ENCODE measurements around the gene HAUS8. TPM values are rescaled to one million over a fixed set of nuclear protein-coding genes. Genes with fewer than 3 reads are reported as not detected.
A peak's percentile ranks its signal among the peaks of the same experiment; 100 is the strongest.
"Not testable (repeated sequence)": the region's sequence is repeated elsewhere in the genome, so short reads cannot be mapped to it uniquely, and the experiment has no call there.

HAUS8 gene
- total and polyA plus RNA-seq, 7 experiments from 2014 or later: 9.4 to 31.5 (median 19.0) TPM

DNA sequence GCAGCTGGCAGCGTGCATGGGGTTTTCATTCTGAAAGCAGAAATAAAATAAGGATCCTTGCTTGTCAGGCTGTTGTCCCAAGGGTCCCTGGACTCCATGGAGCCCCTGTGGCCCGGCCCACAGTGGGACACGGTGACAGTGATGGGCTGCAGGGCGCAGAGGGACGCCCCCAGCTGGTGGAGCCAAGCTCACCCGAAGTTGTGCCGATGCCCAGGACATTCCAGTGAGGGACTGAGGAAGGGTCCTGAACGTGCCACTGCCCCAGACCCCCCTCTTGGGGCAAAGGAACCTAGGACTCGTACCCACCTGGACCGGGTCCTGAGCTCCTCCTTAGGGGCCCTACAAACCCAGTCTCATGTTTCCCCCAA, 35.3 kb upstream of the HAUS8 start:
- Mint-ChIP-seq H3K4me3 (peak overlapping the region in 3 of 10 donors; percentile 17 to 63 (median 30)), H3K4me1 (peaks cover 22 to 50% (median 34%) of the 10 kb centered on the region in 7 donors), H3K27me3 (no peaks in the 10 kb centered on the region), H3K27ac (peak overlapping the region; percentile 42 to 83 (median 74)), H3K9me3 (no peaks in the 10 kb centered on the region), H3K36me3 (peaks cover 0 to 41% (median 9%) of the 10 kb centered on the region in 5 donors)
- Histone ChIP-seq H3K27ac (ENCODE audit: low read depth, low read length) (no peak overlapping the region), H3K9me3 (ENCODE audit: control insufficient read depth in 2 of 3, low read length in 3 of 3) (no peaks in the 10 kb centered on the region), H3K4me1 (ENCODE audit: control insufficient read depth in 2 of 2, insufficient read depth in 2 of 2, low read length in 2 of 2) (peaks cover 0 to 8% of the 10 kb centered on the region in 2 donors), H3K36me3 (ENCODE audit: control insufficient read depth in 2 of 3, insufficient read depth in 3 of 3, low read length in 3 of 3) (peaks cover 3 to 59% (median 5%) of the 10 kb centered on the region in 3 experiments), H3K4me3 (ENCODE audit: low read length) (no peak overlapping the region), H3K27me3 (ENCODE audit: control insufficient read depth in 2 of 2, insufficient read depth in 2 of 2, low read length in 2 of 2) (no peaks in the 10 kb centered on the region)
- POLR2A ChIA-PET: interaction anchor here (0.6 to 2.2 kb wide), 2 partner anchors 15 to 35 kb away, joined by 3 to 11 read pairs; no protein-coding TSS in a partner anchor
- DNase-seq: no peak
- CTCF ChIA-PET: interaction anchor here (0.5 kb wide), 1 partner anchor 45 kb away, joined by 3 read pairs; no protein-coding TSS in a partner anchor
- intact Hi-C loops (cut with micrococcal nuclease): no loop called here
- no peak for ATAC-seq

DNA sequence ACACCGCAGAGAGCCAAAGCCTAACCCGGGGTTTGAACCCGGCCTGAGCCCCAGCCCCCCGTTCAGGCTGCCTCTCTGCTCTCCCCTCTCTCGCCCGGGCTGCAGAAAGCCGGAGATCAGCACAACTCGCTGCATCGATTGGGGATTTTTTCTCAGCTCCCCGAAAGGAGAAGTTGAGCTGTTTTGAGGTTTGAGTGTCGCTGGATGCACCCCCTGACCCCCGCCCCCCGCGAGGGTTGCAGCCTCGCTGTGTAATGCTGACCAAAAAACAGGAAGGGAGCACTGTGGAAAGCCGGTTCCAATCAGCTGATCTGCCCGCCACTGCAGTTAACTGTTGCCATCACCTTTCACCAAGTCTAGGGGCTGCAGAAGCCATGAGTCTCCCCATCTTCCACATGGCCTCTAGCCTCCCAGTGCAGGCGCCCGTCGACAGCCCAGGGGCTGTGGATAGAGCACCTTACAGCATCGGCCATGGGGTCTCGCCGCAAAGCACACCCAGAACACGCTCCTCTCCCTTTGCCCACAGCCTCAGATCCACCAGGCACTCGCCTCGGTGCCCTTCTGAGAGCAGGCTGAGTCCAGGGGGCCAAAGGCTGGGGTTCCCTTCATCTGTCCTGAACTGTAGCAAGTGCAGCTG, 34.8 kb upstream of the HAUS8 start:
- Histone ChIP-seq H3K4me3 (ENCODE audit: low read length) (no peak overlapping the region), H3K9me3 (ENCODE audit: control insufficient read depth in 2 of 3, low read length in 3 of 3) (no peaks in the 10 kb centered on the region), H3K27me3 (ENCODE audit: control insufficient read depth in 2 of 2, insufficient read depth in 2 of 2, low read length in 2 of 2) (no peaks in the 10 kb centered on the region), H3K4me1 (ENCODE audit: control insufficient read depth in 2 of 2, insufficient read depth in 2 of 2, low read length in 2 of 2) (peaks cover 0 to 8% of the 10 kb centered on the region in 2 donors), H3K36me3 (ENCODE audit: control insufficient read depth in 2 of 3, insufficient read depth in 3 of 3, low read length in 3 of 3) (peaks cover 3 to 63% (median 5%) of the 10 kb centered on the region in 3 experiments), H3K27ac (ENCODE audit: low read depth, low read length) (peak overlapping the region; percentile 35)
- CTCF ChIA-PET: interaction anchor here (0.5 kb wide), 1 partner anchor 45 kb away, joined by 3 read pairs; no protein-coding TSS in a partner anchor
- DNase-seq (peak in 1 of 9 donors; percentile 37), ATAC-seq (peak; percentile 68)
- POLR2A ChIA-PET: interaction anchor here (0.6 to 2.2 kb wide), 2 partner anchors 15 to 34 kb away, joined by 3 to 11 read pairs; no protein-coding TSS in a partner anchor
- intact Hi-C loops (cut with micrococcal nuclease): loop anchor here in 1 of 2 donors (2.0 kb wide), 1 partner anchor 15 kb away; no protein-coding TSS in a partner anchor
- H3K4me3 Mint-ChIP-seq: peak overlapping the region in 6 of 10 donors; percentile 23 to 63 (median 30)
- peaks cover 0 to 36% (median 8%) of the 10 kb centered on the region in 5 donors for H3K36me3 Mint-ChIP-seq
- H3K27ac Mint-ChIP-seq: peak overlapping the region; percentile 49 to 83 (median 77)
- H3K9me3 Mint-ChIP-seq: no peaks in the 10 kb centered on the region
- no peaks in the 10 kb centered on the region for H3K27me3 Mint-ChIP-seq
- peaks cover 21 to 50% (median 34%) of the 10 kb centered on the region in 7 donors for H3K4me1 Mint-ChIP-seq

DNA sequence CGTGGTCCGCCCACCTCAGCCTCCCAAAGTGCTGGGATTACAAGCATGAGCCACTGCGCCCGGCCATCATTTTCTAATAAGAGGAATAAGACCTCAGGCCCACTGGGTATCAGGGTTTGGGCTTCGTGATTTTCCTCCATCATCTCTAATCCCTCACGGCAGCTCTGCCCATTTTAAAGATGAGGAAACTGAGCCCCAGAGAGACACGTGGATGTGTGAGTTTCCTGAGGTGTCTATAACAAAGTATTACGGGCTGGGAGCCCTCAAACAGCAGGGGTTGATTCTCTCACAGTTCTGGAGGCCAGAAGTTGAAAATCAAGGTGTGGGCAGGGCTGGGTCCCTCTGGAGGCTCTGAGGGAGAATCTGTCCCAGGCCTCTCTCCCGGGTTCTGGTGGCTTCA, 34.0 kb upstream of the HAUS8 start:
- H3K27me3 ChIP-seq (ENCODE audit: control insufficient read depth in 2 of 2, insufficient read depth in 2 of 2, low read length in 2 of 2): no peaks in the 10 kb centered on the region
- no peak for DNase-seq
- H3K9me3 ChIP-seq (ENCODE audit: control insufficient read depth in 2 of 3, low read length in 3 of 3): no peaks in the 10 kb centered on the region
- peak overlapping the region in 2 of 10 donors; percentile 30 to 45 for H3K4me3 Mint-ChIP-seq
- no peaks in the 10 kb centered on the region for H3K27me3 Mint-ChIP-seq
- H3K4me3 ChIP-seq (ENCODE audit: low read length): no peak overlapping the region
- ChIA-PET POLR2A (interaction anchor here (2.2 kb wide), 1 partner anchor 16 kb away, joined by 11 read pairs; no protein-coding TSS in a partner anchor), CTCF (interaction anchor here (0.6 kb wide), 1 partner anchor 745 kb away, joined by 3 read pairs; no protein-coding TSS in a partner anchor)
- peaks cover 0 to 31% (median 9%) of the 10 kb centered on the region in 5 donors for H3K36me3 Mint-ChIP-seq
- no peak for ATAC-seq
- H3K4me1 ChIP-seq (ENCODE audit: control insufficient read depth in 2 of 2, insufficient read depth in 2 of 2, low read length in 2 of 2): peaks cover 0 to 8% of the 10 kb centered on the region in 2 donors
- H3K27ac Mint-ChIP-seq: peak overlapping the region in 8 of 9 donors; percentile 18 to 81 (median 74)
- H3K9me3 Mint-ChIP-seq: no peaks in the 10 kb centered on the region
- no peak overlapping the region for H3K27ac ChIP-seq (ENCODE audit: low read depth, low read length)
- intact Hi-C loops (cut with micrococcal nuclease): loop anchor here in 1 of 2 donors (2.0 kb wide), 1 partner anchor 16 kb away; no protein-coding TSS in a partner anchor
- peaks cover 21 to 54% (median 31%) of the 10 kb centered on the region in 7 donors for H3K4me1 Mint-ChIP-seq
- H3K36me3 ChIP-seq (ENCODE audit: control insufficient read depth in 2 of 3, insufficient read depth in 3 of 3, low read length in 3 of 3): peaks cover 4 to 67% (median 5%) of the 10 kb centered on the region in 3 experiments

DNA sequence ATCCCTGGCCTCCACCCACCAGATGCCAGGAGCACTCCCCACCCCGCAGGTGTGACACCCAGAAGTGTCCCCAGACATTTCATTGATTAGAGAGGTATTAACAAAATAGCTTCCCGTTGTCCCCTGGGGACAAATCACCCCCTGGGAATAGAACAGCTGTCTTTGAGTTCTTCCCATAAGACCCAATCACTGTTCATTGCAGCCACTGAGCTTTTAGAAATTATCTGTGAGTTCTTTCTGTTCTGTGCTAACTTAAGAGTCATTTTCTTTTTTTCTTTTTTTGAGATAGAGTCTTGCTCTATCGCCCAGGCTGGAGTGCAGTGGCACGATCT, 33.2 kb upstream of the HAUS8 start:
- no peaks in the 10 kb centered on the region for H3K27me3 Mint-ChIP-seq
- DNase-seq: no peak
- Histone ChIP-seq H3K27me3 (ENCODE audit: control insufficient read depth in 2 of 2, insufficient read depth in 2 of 2, low read length in 2 of 2) (no peaks in the 10 kb centered on the region), H3K4me3 (ENCODE audit: low read length) (no peak overlapping the region), H3K9me3 (ENCODE audit: control insufficient read depth in 2 of 3, low read length in 3 of 3) (no peaks in the 10 kb centered on the region), H3K36me3 (ENCODE audit: control insufficient read depth in 2 of 3, insufficient read depth in 3 of 3, low read length in 3 of 3) (peaks cover 5 to 65% (median 8%) of the 10 kb centered on the region in 3 experiments), H3K4me1 (ENCODE audit: control insufficient read depth in 2 of 2, insufficient read depth in 2 of 2, low read length in 2 of 2) (peaks cover 0 to 8% of the 10 kb centered on the region in 2 donors), H3K27ac (ENCODE audit: low read depth, low read length) (no peak overlapping the region)
- ATAC-seq: no peak
- POLR2A ChIA-PET: no interaction called here
- intact Hi-C loops (cut with micrococcal nuclease): loop anchor here in 1 of 2 donors (2.0 kb wide), 1 partner anchor 16 kb away; no protein-coding TSS in a partner anchor
- no peak overlapping the region for H3K4me3 Mint-ChIP-seq
- H3K27ac Mint-ChIP-seq: peak overlapping the region in 5 of 9 donors; percentile 16 to 58 (median 48)
- CTCF ChIA-PET: interaction anchor here (0.6 kb wide), 2 partner anchors 301 to 746 kb away, joined by 3 to 4 read pairs; no protein-coding TSS in a partner anchor
- no peaks in the 10 kb centered on the region for H3K9me3 Mint-ChIP-seq
- peaks cover 0 to 29% (median 10%) of the 10 kb centered on the region in 5 donors for H3K36me3 Mint-ChIP-seq
- peaks cover 21 to 54% (median 31%) of the 10 kb centered on the region in 7 donors for H3K4me1 Mint-ChIP-seq

DNA sequence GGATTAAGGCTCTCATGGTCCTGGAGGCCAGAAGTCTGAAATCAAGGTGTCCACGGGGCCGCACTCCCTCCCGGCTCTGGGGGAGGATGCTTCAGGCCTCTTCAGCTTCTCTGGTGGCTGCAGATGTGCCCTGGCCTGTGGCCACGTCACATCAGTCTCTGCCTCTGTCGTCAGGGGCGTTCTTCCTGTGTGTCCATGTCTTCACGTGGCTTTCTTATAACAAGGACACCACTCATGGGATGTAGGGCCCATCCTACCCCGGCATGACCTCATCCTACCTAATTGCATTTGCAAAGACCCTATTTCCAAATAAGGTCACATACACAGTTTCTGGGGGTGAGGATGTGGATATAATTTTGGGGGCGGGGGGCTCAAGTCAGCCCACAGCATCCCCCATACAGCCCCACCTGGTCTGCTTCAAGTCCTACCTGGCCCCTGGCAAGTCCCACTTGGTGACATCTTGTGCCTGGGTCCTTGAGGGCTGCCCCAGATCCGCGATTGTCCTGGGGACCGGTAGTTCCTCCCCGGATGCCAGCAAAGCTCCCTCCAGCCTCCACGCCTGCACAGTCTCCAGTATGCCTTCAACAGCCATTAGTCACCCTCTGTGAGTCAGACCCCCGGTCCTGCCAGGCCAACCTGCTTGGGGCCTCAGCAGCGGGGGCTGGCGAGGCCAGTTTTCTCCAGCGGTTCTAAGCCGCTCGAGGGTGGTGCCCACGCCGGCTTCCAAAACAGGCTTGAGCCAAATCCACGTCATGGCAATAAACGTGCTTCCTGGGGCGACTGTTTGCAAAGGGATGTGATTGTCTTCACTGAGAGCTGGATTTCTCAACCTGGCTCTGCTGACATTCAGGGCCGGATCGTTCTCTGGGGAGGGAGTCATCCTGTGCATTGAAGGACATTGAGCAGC, 32.5 kb upstream of the HAUS8 start:
- Histone ChIP-seq H3K9me3 (ENCODE audit: control insufficient read depth in 2 of 3, low read length in 3 of 3) (peaks cover 0 to 5% (median 0%) of the 10 kb centered on the region in 3 experiments), H3K4me3 (ENCODE audit: low read length) (no peak overlapping the region), H3K4me1 (ENCODE audit: control insufficient read depth in 2 of 2, insufficient read depth in 2 of 2, low read length in 2 of 2) (peaks cover 0 to 8% of the 10 kb centered on the region in 2 donors), H3K27me3 (ENCODE audit: control insufficient read depth in 2 of 2, insufficient read depth in 2 of 2, low read length in 2 of 2) (no peaks in the 10 kb centered on the region), H3K36me3 (ENCODE audit: control insufficient read depth in 2 of 3, insufficient read depth in 3 of 3, low read length in 3 of 3) (peaks cover 10 to 67% (median 13%) of the 10 kb centered on the region in 3 experiments), H3K27ac (ENCODE audit: low read depth, low read length) (no peak overlapping the region)
- ChIA-PET CTCF (interaction anchor here (0.6 kb wide), 1 partner anchor 301 kb away, joined by 4 read pairs; no protein-coding TSS in a partner anchor), POLR2A (no interaction called here)
- no peak for DNase-seq
- Mint-ChIP-seq H3K9me3 (peaks cover 0 to 4% (median 0%) of the 10 kb centered on the region in 11 donors), H3K4me1 (peaks cover 21 to 53% (median 33%) of the 10 kb centered on the region in 7 donors), H3K27me3 (no peaks in the 10 kb centered on the region), H3K27ac (peak overlapping the region in 2 of 9 donors; percentile 16 to 38), H3K36me3 (peaks cover 0 to 31% (median 16%) of the 10 kb centered on the region in 5 donors), H3K4me3 (no peak overlapping the region)
- ATAC-seq: peak; percentile 84
- intact Hi-C loops (cut with micrococcal nuclease): loop anchor here in 1 of 2 donors (2.0 kb wide), 1 partner anchor 17 kb away; no protein-coding TSS in a partner anchor

- H3K36me3 ChIP-seq (ENCODE audit: control insufficient read depth in 2 of 3, insufficient read depth in 3 of 3, low read length in 3 of 3): peaks cover 16 to 67% (median 18%) of the 10 kb centered on the region in 3 experiments
- CTCF ChIA-PET; H3K9me3 ChIP-seq (ENCODE audit: control insufficient read depth in 2 of 3, low read length in 3 of 3): not testable (repeated sequence)
Measured at GRCh38 chr19:17106964-17107363, 31.7 kb upstream of the HAUS8 start.

More at GRCh38 chr19:17106964-17107363, 31.7 kb upstream of the HAUS8 start:
- POLR2A ChIA-PET; H3K9me3 Mint-ChIP-seq; H3K4me3 Mint-ChIP-seq; H3K27me3 ChIP-seq (ENCODE audit: control insufficient read depth in 2 of 2, insufficient read depth in 2 of 2, low read length in 2 of 2); H3K4me1 ChIP-seq (ENCODE audit: control insufficient read depth in 2 of 2, insufficient read depth in 2 of 2, low read length in 2 of 2); H3K4me3 ChIP-seq (ENCODE audit: low read length); H3K27me3 Mint-ChIP-seq; intact Hi-C loops (cut with micrococcal nuclease); DNase-seq; H3K27ac ChIP-seq (ENCODE audit: low read depth, low read length); H3K27ac Mint-ChIP-seq; ATAC-seq: not testable (repeated sequence)
- peaks cover 0 to 36% (median 23%) of the 10 kb centered on the region in 5 donors for H3K36me3 Mint-ChIP-seq
- H3K4me1 Mint-ChIP-seq: peaks cover 16 to 48% (median 33%) of the 10 kb centered on the region in 7 donors
